ENCODE measurements around the gene CSTB.

Gene CSTB

DNA sequence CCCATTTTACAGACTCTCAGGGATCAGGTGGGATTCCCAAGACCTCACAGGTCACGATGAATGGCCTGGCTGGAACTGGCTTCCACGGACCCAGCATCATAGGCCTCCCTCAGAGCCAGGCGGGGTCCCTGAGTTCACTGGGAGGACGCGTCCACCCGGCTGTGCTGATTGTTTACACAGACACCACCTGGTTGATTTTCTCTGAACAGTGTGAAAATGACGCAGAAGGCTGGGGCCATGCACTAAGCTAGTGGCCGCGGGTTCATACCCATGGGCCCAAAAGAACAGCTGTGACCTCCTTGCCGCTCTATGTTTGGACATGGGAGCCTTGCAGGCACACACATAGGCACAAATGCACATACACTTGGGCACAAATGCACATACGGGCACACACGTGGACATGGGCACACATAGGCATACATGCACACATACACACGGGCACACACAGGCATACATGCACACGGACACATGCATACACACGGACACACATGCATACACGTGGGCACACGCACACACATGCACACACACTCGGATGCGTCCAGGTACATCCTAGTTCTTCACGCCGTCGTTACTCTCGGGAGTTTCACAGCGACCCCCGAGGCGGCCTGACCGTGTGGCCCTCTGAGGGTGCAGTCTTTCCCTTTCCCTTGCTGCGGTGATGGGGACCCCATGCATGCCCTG lies 23.2 kb downstream of the CSTB start:
- Histone ChIP-seq H3K27me3 (no peaks in the 10 kb centered on the region), H3K36me3 (peaks cover 100% of the 10 kb centered on the region), H3K4me3 (ENCODE audit: low read depth in 1 of 2, low read length in 1 of 2) (no peak overlapping the region), H3K4me1 (ENCODE audit: control insufficient read depth in 1 of 2, insufficient read depth in 1 of 2, low read depth in 1 of 2, low read length in 1 of 2) (no peaks in the 10 kb centered on the region), H3K9me3 (no peaks in the 10 kb centered on the region), H3K27ac (no peak overlapping the region)
- TF ChIP-seq CTCF (IDR thresholded peaks at IDR 0.05): no peak

DNA sequence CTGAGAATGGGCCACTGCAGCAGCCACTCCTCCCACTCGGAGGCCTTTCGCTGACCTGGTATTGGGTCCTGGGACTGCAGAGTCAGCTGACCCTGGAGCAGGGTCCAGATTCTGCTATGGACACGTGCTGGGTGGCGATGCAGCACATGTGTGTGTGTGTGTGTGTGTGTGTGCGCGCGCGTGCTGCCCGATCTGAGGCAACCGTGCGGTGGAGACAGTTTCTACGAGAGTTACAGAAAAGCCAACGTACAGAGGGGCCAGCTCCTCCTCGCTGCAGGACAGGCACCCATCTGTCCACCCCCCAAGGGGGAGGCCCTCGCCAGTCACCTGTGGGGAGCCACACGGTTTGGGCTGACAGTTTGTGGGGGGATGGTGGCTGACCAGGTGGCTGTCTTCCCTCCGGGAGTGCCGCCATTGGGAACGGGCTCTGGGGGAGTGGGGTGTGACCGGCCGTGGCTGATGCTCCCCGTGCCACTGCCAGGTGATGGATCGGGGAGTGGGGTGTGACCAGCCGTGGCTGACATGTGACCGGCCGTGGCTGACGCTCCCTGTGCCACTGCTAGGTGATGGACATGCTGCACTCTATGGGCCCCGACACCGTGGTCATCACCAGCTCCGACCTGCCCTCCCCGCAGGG lies 24.0 kb downstream of the CSTB start:
- Histone ChIP-seq H3K4me1 (ENCODE audit: control insufficient read depth in 1 of 2, insufficient read depth in 1 of 2, low read depth in 1 of 2, low read length in 1 of 2) (no peaks in the 10 kb centered on the region), H3K27ac (no peak overlapping the region), H3K36me3 (peaks cover 100% of the 10 kb centered on the region), H3K27me3 (no peaks in the 10 kb centered on the region), H3K4me3 (ENCODE audit: low read depth in 1 of 2, low read length in 1 of 2) (no peak overlapping the region), H3K9me3 (no peaks in the 10 kb centered on the region)
- no peak for TF ChIP-seq CTCF (IDR thresholded peaks at IDR 0.05)

- Histone ChIP-seq H3K4me3 (ENCODE audit: low read depth in 1 of 2, low read length in 1 of 2) (no peak overlapping the region), H3K9me3 (no peaks in the 10 kb centered on the region), H3K27me3 (no peaks in the 10 kb centered on the region), H3K36me3 (peaks cover 100% of the 10 kb centered on the region), H3K27ac (no peak overlapping the region), H3K4me1 (ENCODE audit: control insufficient read depth in 1 of 2, insufficient read depth in 1 of 2, low read depth in 1 of 2, low read length in 1 of 2) (no peaks in the 10 kb centered on the region)
- no peak for TF ChIP-seq CTCF (IDR thresholded peaks at IDR 0.05)
These were observed 25.6 kb downstream of the CSTB start for GRCh38 chr21:43750339-43751033.

DNA sequence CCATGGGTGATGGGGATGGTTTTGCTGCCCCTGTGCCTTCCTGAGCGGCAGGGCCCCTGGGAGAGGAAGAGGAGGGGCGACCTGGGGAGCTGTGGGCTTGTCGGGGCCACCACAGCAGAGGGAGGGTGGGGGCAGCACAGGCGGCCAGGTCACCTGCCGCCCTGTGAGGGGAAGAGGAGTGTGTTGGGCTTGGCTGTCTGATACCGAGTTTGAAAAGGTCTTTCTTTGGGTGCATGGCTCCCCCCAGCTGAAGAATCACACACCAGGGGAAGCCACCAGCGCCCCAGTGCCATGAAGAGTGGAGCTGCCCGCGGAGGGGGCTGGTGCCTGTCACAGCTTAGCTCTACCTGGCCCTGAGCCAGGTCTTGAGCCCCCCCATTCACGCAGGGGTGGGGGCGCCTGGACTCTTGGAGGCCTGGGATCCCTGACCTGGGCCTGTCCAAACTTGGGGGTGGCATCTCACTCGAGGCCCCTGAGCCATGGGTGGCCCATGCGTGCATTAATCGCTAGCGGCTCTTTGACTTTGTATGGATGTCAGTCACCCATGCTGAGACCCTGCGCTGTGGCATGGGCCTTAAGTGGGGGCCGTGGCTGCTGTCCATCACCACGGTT lies 26.4 kb downstream of the CSTB start:
- no peaks in the 10 kb centered on the region for H3K4me1 ChIP-seq (ENCODE audit: control insufficient read depth in 1 of 2, insufficient read depth in 1 of 2, low read depth in 1 of 2, low read length in 1 of 2)
- H3K27ac ChIP-seq: peak overlapping the region; percentile 25
- TF ChIP-seq CTCF (IDR thresholded peaks at IDR 0.05): no peak
- H3K36me3 ChIP-seq: peaks cover 100% of the 10 kb centered on the region
- H3K9me3 ChIP-seq: no peaks in the 10 kb centered on the region
- H3K27me3 ChIP-seq: no peaks in the 10 kb centered on the region
- H3K4me3 ChIP-seq (ENCODE audit: low read depth in 1 of 2, low read length in 1 of 2): no peak overlapping the region

GRCh38 chr21:43748622-43749021 lies 27.5 kb downstream of the CSTB start:
- no peak overlapping the region for H3K4me3 ChIP-seq (ENCODE audit: low read depth in 1 of 2, low read length in 1 of 2)
- peaks cover 100% of the 10 kb centered on the region for H3K36me3 ChIP-seq
- H3K9me3 ChIP-seq: no peaks in the 10 kb centered on the region
- H3K27ac ChIP-seq: no peak overlapping the region
- no peak for TF ChIP-seq CTCF (IDR thresholded peaks at IDR 0.05)
- H3K4me1 ChIP-seq (ENCODE audit: control insufficient read depth in 1 of 2, insufficient read depth in 1 of 2, low read depth in 1 of 2, low read length in 1 of 2): no peaks in the 10 kb centered on the region
- no peaks in the 10 kb centered on the region for H3K27me3 ChIP-seq
